Activated CD4-positive, alpha-beta T cell treated with anti-CD3 and anti-CD28 coated beads, Interleukin-2, amount 10 ng/mL, durations not matched to agents 7 days and 5 days (primary cell): Measurements from ENCODE around the gene INSYN2B. TPM values are rescaled to one million over a fixed set of nuclear protein-coding genes. Genes with fewer than 3 reads are reported as not detected.
A peak's percentile ranks its signal among the peaks of the same experiment; 100 is the strongest.

Source experiments
- CTCF ChIA-PET: fragments of 350-600 bp; sonication (Branson Sonifier 250); formaldehyde crosslinking; loops from one replicate; lab custom pipeline; 2021; ENCODE audit warnings: antibody characterized with exemption; lab: Charles Lee
- POLR2A ChIA-PET: fragments of 350-600 bp; sonication (Branson Sonifier 250); formaldehyde crosslinking; loops from one replicate; lab custom pipeline; 2021; ENCODE audit warnings: antibody characterized with exemption; lab: Charles Lee
- DNase-seq: peaks from one replicate; pipeline ENCODE4 v3.0.0-alpha.2; 2020
- H3K27ac Mint-ChIP-seq: one replicate; pipeline ENCODE4 v1.8.0; 2021; ENCODE audit warnings: mild to moderate bottlenecking, moderate library complexity, mixed read lengths
- H3K27me3 Mint-ChIP-seq: one replicate; pipeline ENCODE4 v1.8.0; 2021; ENCODE audit warnings: mixed read lengths
- H3K36me3 Mint-ChIP-seq: one replicate; pipeline ENCODE4 v1.8.0; 2021; ENCODE audit warnings: low read depth, mixed read lengths
- H3K4me1 Mint-ChIP-seq: one replicate; pipeline ENCODE4 v1.8.0; 2021; ENCODE audit warnings: mixed read lengths
- H3K4me3 Mint-ChIP-seq: one replicate; pipeline ENCODE4 v1.8.0; 2021; ENCODE audit warnings: mild to moderate bottlenecking, moderate library complexity, mixed read lengths
- H3K9me3 Mint-ChIP-seq: one replicate; pipeline ENCODE4 v1.8.0; 2021; ENCODE audit warnings: mixed read lengths
- microRNA-seq: library from miRNA; unstranded; fragments of <30 nt; microRNA quantifications from one replicate; pipeline ENCODE4 v1.2.0, GENCODE V29; 2021; ENCODE audit warnings: borderline microRNAs expressed, borderline replicate concordance
- total RNA-seq, 2 experiments: library from RNA; stranded (reverse); gene quantifications; one replicate each; pipeline ENCODE4 v1.2.3, GENCODE V29; 2021

INSYN2B gene
- total RNA-seq, 2 experiments from 2014 or later, result not detected

DNA sequence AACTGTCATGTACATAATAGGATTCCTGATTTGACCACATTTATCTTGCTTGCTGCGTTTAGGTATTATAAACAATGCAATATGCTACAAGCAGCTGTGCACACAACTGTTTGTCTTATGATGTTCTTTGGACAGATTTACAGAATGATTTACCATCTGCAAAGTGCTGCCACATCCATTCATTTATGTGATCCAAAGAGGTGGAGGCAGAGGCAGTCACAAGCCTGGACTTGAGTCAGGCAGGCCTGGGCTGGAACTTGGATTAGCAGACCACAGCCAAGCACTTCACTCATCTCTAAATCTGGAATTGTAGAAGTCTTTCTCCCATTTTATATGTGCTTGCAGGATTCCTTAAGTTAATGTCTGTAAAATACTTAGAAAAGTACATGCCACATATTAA lies 149.0 kb downstream of the INSYN2B start:
- no peak for DNase-seq
- Mint-ChIP-seq H3K27me3 (no peaks in the 10 kb centered on the region), H3K9me3 (no peaks in the 10 kb centered on the region), H3K4me1 (peaks cover 11% of the 10 kb centered on the region), H3K4me3 (no peak overlapping the region), H3K27ac (no peak overlapping the region), H3K36me3 (peaks cover 17% of the 10 kb centered on the region)
- ChIA-PET CTCF (no interaction called here), POLR2A (no interaction called here)

DNA sequence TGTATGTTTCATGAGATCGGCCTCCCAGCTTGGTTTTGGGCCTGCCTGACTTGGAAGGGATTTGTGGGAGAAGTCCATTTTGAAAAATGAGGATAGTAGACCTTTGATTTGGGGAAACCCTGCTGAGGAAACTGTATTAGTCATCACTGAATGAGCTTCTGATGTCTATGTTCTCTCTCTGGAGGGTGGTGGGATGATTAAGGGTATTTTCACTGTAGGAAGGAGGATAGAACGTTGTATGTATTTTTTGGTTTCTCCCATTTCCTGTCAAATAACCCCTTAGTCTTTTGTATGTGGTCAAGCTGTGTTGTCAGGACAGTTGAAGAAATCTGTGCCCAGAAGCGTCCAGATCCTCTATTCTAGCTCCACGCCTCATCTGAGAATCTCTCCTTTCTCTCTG lies 151.9 kb downstream of the INSYN2B start:
- CTCF ChIA-PET, result interaction anchor here (2.6 kb wide), 1 partner anchor 23 kb away, joined by 11 read pairs; no protein-coding TSS in a partner anchor
- H3K27ac Mint-ChIP-seq, result no peak overlapping the region
- H3K4me3 Mint-ChIP-seq, result no peak overlapping the region
- no peaks in the 10 kb centered on the region for H3K27me3 Mint-ChIP-seq
- H3K36me3 Mint-ChIP-seq, result peaks cover 26% of the 10 kb centered on the region
- no peak for DNase-seq
- H3K9me3 Mint-ChIP-seq, result no peaks in the 10 kb centered on the region
- H3K4me1 Mint-ChIP-seq, result peaks cover 11% of the 10 kb centered on the region
- POLR2A ChIA-PET, result no interaction called here

DNA sequence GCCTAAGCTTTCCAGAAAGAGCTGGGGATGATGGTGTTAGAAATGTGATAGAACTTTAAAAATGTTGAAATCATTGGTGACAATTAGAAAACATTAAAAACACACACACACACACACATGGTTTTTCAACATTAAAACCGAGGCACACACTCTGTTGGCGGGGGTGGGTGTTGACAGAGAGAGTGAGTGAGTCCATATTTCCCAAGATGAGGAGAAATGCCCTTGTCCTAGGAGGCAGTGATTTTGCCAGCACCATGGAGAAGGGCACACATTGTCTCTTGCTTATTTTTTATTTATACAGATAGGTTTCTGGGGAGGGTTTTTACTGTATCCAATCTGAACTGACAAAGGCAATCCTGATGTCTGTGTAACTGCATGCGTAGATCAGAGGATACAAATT lies 152.5 kb downstream of the INSYN2B start:
- Mint-ChIP-seq H3K36me3 (peaks cover 29% of the 10 kb centered on the region), H3K9me3 (peaks cover 3% of the 10 kb centered on the region), H3K27ac (no peak overlapping the region), H3K4me3 (no peak overlapping the region), H3K27me3 (no peaks in the 10 kb centered on the region), H3K4me1 (peaks cover 7% of the 10 kb centered on the region)
- no peak for DNase-seq
- POLR2A ChIA-PET, result no interaction called here
- CTCF ChIA-PET, result interaction anchor here (2.6 kb wide), 1 partner anchor 23 kb away, joined by 11 read pairs; no protein-coding TSS in a partner anchor

DNA sequence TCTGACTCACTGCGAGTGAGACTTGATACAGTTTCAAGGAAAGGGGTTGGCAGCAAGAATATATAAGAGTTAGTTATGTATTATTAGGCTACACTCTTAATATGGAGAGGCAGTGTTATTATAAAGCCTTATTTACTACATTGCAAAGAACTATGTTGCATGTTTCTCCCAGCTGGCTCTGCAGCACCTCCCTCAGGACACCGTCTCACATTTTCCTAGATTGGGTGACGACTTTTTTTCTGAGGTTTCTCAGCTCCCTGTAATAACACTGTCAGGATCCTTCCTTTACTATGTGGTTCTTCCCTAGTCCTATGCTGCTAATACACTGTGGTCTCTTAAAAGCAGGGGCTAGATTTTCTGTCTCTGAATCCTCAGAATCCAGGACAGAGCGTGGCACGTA lies 153.7 kb downstream of the INSYN2B start:
- peaks cover 9% of the 10 kb centered on the region for H3K9me3 Mint-ChIP-seq
- no peak for DNase-seq

DNA sequence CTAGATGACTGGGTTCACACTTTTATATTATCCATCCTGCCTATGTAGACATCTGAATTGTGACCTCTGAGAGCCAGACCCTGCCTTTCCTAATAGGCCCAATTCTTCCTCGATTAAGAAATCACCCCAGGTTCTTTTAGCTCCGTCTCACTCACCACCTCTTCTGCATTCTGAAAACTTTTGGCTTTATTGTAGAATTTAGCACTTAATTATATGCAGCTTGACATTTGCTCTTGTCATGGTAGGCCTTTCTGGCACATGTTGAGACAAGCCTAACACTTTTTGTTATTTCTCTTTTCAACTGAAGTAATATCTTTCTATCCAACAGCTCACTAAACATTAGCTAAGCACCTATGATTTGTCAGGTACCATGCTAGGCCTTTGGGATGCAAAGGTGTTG lies 163.3 kb downstream of the INSYN2B start:
- Mint-ChIP-seq H3K9me3 (peaks cover 8% of the 10 kb centered on the region), H3K27ac (peak overlapping the region; percentile 41), H3K36me3 (peaks cover 75% of the 10 kb centered on the region), H3K27me3 (no peaks in the 10 kb centered on the region), H3K4me3 (no peak overlapping the region), H3K4me1 (no peaks in the 10 kb centered on the region)
- ChIA-PET POLR2A (no interaction called here), CTCF (interaction anchor here (0.9 kb wide), 1 partner anchor 12 kb away, joined by 3 read pairs; no protein-coding TSS in a partner anchor)
- DNase-seq, result no peak

More for the DNA sequence above, 153.7 kb downstream of the INSYN2B start:
- Mint-ChIP-seq H3K27ac (no peak overlapping the region), H3K36me3 (peaks cover 30% of the 10 kb centered on the region), H3K4me1 (no peaks in the 10 kb centered on the region), H3K27me3 (no peaks in the 10 kb centered on the region), H3K4me3 (no peak overlapping the region)
- ChIA-PET POLR2A (no interaction called here), CTCF (interaction anchor here (2.6 kb wide), 1 partner anchor 22 kb away, joined by 11 read pairs; no protein-coding TSS in a partner anchor)

DNA sequence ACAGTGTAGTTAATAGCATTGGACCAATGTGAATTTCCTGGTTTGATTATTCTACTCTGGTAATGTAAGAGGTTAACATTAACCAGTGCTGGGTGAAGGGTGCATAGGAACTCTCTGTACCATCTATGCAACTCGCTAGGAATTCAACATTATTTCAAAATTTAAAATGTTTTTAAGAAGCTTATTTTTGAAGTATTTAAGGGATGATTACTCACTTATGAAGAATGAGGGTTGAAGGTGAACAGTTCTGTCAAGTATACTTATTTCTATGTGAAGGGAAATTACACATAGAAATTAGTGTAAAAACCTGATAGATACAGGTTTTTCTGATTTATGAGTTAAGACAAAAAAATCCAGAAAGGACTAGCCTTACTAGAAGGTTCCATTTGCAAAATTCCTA lies 165.8 kb downstream of the INSYN2B start:
- no peak for DNase-seq
- H3K9me3 Mint-ChIP-seq, result peaks cover 3% of the 10 kb centered on the region
- H3K27ac Mint-ChIP-seq, result no peak overlapping the region
- H3K27me3 Mint-ChIP-seq, result no peaks in the 10 kb centered on the region
- peaks cover 72% of the 10 kb centered on the region for H3K36me3 Mint-ChIP-seq
- H3K4me3 Mint-ChIP-seq, result no peak overlapping the region
- CTCF ChIA-PET, result interaction anchor here (1.7 kb wide), 1 partner anchor 9 kb away, joined by 6 read pairs; no protein-coding TSS in a partner anchor
- POLR2A ChIA-PET, result interaction anchor here (0.6 kb wide), 1 partner anchor 358 kb away, joined by 4 read pairs; no protein-coding TSS in a partner anchor
- H3K4me1 Mint-ChIP-seq, result peaks cover 2% of the 10 kb centered on the region

Small RNAs within 50 kb of the gene (microRNA-seq; reads per million reads assigned to microRNA genes)
- gene MIR378E, result not detected

Other genes with a start within 250 kb of the INSYN2B start
- not detected for gene FOXI1, start 125.4 kb upstream of the INSYN2B start, total RNA-seq